ENCODE results near the gene PRKCQ. TPM values are rescaled to one million over a fixed set of nuclear protein-coding genes. Genes with fewer than 3 reads are reported as not detected.

The PRKCQ gene
- total and polyA plus RNA-seq, 2 experiments from 2014 or later: 0.43 to 0.97 TPM

GRCh38 chr10:6402960-6403359 lies 177.1 kb downstream of the PRKCQ start:
- H3K9me3 ChIP-seq (ENCODE audit: low read depth): no peaks in the 10 kb centered on the region
- TF ChIP-seq EZH2phosphoT487 (IDR thresholded peaks at IDR 0.05; ENCODE audit: low read depth, severe bottlenecking, unreplicated experiment) (no peak), EZH2 (IDR thresholded peaks at IDR 0.05; ENCODE audit: borderline replicate concordance) (no peak)
- TF ChIP-seq, protein P1, sequence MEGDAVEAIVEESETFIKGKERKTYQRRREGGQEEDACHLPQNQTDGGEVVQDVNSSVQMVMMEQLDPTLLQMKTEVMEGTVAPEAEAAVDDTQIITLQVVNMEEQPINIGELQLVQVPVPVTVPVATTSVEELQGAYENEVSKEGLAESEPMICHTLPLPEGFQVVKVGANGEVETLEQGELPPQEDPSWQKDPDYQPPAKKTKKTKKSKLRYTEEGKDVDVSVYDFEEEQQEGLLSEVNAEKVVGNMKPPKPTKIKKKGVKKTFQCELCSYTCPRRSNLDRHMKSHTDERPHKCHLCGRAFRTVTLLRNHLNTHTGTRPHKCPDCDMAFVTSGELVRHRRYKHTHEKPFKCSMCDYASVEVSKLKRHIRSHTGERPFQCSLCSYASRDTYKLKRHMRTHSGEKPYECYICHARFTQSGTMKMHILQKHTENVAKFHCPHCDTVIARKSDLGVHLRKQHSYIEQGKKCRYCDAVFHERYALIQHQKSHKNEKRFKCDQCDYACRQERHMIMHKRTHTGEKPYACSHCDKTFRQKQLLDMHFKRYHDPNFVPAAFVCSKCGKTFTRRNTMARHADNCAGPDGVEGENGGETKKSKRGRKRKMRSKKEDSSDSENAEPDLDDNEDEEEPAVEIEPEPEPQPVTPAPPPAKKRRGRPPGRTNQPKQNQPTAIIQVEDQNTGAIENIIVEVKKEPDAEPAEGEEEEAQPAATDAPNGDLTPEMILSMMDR (IDR thresholded peaks at IDR 0.05; ENCODE audit: poor library complexity): no peak
- H3K4me2 ChIP-seq: no peak overlapping the region
- WGBS (ENCODE audit: low lambda C conversion rate, missing lambda C conversion rate): 83% methylated on average over 8 of the region's 8 CpGs
- H3K36me3 ChIP-seq (replicated peaks; ENCODE audit: insufficient read depth, low read depth): no peaks in the 10 kb centered on the region
- no peaks in the 10 kb centered on the region for H4K20me1 ChIP-seq (ENCODE audit: insufficient read depth, poor library complexity, severe bottlenecking)
- H3K27me3 ChIP-seq: no peaks in the 10 kb centered on the region
- no peak overlapping the region for H3K4me3 ChIP-seq
- no peak overlapping the region for H3K27ac ChIP-seq
- H3K4me1 ChIP-seq (ENCODE audit: insufficient read depth): no peaks in the 10 kb centered on the region
- no peak for DNase-seq (ENCODE audit: low spot score)
- H2AFZ ChIP-seq: no peak overlapping the region
- no peaks in the 10 kb centered on the region for H3K9me2 ChIP-seq (replicated peaks; ENCODE audit: insufficient read depth)
- H3K79me2 ChIP-seq: no peaks in the 10 kb centered on the region

DNA sequence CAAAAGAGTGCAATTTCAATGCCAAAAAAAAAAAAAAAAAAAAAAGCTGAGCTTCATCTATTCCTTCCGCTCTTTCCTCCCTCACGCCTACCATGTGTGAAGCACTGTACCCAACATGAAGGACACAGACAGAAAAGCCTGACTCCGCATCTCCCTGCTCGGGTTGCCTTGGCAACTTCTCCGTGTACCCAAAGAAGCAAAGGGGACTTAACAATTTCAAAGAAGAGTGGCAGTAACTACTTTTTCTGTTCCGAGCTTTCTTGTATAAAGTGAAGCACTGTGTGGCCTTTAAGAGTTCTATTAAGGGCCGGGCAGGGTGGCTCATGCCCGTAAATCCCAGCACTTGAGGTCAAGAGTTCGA lies 177.7 kb downstream of the PRKCQ start:
- Histone ChIP-seq H3K4me2 (no peak overlapping the region), H4K20me1 (ENCODE audit: insufficient read depth, poor library complexity, severe bottlenecking) (no peaks in the 10 kb centered on the region), H3K36me3 (replicated peaks; ENCODE audit: insufficient read depth, low read depth) (no peaks in the 10 kb centered on the region), H3K4me1 (ENCODE audit: insufficient read depth) (no peaks in the 10 kb centered on the region), H3K9me2 (replicated peaks; ENCODE audit: insufficient read depth) (no peaks in the 10 kb centered on the region), H3K9me3 (ENCODE audit: low read depth) (no peaks in the 10 kb centered on the region), H3K27ac (no peak overlapping the region), H3K79me2 (no peaks in the 10 kb centered on the region), H3K4me3 (no peak overlapping the region), H2AFZ (no peak overlapping the region), H3K27me3 (no peaks in the 10 kb centered on the region)
- DNase-seq (ENCODE audit: low spot score): no peak
- WGBS (ENCODE audit: low lambda C conversion rate, missing lambda C conversion rate): 77% methylated on average over 9 of the region's 9 CpGs
- TF ChIP-seq, protein P1 (IDR thresholded peaks at IDR 0.05; ENCODE audit: poor library complexity): no peak
- TF ChIP-seq EZH2phosphoT487 (IDR thresholded peaks at IDR 0.05; ENCODE audit: low read depth, severe bottlenecking, unreplicated experiment) (no peak), EZH2 (IDR thresholded peaks at IDR 0.05; ENCODE audit: borderline replicate concordance) (no peak)

- no peaks in the 10 kb centered on the region for H4K20me1 ChIP-seq (ENCODE audit: insufficient read depth, poor library complexity, severe bottlenecking)
- H3K27me3 ChIP-seq: no peaks in the 10 kb centered on the region
- no peaks in the 10 kb centered on the region for H3K9me2 ChIP-seq (replicated peaks; ENCODE audit: insufficient read depth)
- no peaks in the 10 kb centered on the region for H3K79me2 ChIP-seq
- no peaks in the 10 kb centered on the region for H3K9me3 ChIP-seq (ENCODE audit: low read depth)
- H3K4me2 ChIP-seq: peak overlapping the region; percentile 71
- no peak overlapping the region for H3K4me3 ChIP-seq
- WGBS (ENCODE audit: low lambda C conversion rate, missing lambda C conversion rate): 17% methylated on average over 18 of the region's 18 CpGs
- H3K36me3 ChIP-seq (replicated peaks; ENCODE audit: insufficient read depth, low read depth): no peaks in the 10 kb centered on the region
- peak; percentile 93 for DNase-seq (ENCODE audit: low spot score)
- TF ChIP-seq EZH2phosphoT487 (IDR thresholded peaks at IDR 0.05; ENCODE audit: low read depth, severe bottlenecking, unreplicated experiment): no peak
- TF ChIP-seq, protein P1 (IDR thresholded peaks at IDR 0.05; ENCODE audit: poor library complexity): peak; percentile 90
- peak overlapping the region; percentile 10 for H2AFZ ChIP-seq
- no peak overlapping the region for H3K27ac ChIP-seq
- H3K4me1 ChIP-seq (ENCODE audit: insufficient read depth): no peaks in the 10 kb centered on the region
Measured at GRCh38 chr10:6401558-6402348, 178.3 kb downstream of the PRKCQ start.

All from hepatocyte (in vitro differentiated cells).